Iris pigment epithelial cell (primary cell): ENCODE data around the gene PPP6R2.

Experiments
- DNase-seq: peaks from one replicate; pipeline ENCODE4 v3.0.0-alpha.2; 2011; ENCODE audit warnings: low read depth

The PPP6R2 gene, protein sequence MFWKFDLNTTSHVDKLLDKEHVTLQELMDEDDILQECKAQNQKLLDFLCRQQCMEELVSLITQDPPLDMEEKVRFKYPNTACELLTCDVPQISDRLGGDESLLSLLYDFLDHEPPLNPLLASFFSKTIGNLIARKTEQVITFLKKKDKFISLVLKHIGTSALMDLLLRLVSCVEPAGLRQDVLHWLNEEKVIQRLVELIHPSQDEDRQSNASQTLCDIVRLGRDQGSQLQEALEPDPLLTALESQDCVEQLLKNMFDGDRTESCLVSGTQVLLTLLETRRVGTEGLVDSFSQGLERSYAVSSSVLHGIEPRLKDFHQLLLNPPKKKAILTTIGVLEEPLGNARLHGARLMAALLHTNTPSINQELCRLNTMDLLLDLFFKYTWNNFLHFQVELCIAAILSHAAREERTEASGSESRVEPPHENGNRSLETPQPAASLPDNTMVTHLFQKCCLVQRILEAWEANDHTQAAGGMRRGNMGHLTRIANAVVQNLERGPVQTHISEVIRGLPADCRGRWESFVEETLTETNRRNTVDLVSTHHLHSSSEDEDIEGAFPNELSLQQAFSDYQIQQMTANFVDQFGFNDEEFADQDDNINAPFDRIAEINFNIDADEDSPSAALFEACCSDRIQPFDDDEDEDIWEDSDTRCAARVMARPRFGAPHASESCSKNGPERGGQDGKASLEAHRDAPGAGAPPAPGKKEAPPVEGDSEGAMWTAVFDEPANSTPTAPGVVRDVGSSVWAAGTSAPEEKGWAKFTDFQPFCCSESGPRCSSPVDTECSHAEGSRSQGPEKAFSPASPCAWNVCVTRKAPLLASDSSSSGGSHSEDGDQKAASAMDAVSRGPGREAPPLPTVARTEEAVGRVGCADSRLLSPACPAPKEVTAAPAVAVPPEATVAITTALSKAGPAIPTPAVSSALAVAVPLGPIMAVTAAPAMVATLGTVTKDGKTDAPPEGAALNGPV

DNA sequence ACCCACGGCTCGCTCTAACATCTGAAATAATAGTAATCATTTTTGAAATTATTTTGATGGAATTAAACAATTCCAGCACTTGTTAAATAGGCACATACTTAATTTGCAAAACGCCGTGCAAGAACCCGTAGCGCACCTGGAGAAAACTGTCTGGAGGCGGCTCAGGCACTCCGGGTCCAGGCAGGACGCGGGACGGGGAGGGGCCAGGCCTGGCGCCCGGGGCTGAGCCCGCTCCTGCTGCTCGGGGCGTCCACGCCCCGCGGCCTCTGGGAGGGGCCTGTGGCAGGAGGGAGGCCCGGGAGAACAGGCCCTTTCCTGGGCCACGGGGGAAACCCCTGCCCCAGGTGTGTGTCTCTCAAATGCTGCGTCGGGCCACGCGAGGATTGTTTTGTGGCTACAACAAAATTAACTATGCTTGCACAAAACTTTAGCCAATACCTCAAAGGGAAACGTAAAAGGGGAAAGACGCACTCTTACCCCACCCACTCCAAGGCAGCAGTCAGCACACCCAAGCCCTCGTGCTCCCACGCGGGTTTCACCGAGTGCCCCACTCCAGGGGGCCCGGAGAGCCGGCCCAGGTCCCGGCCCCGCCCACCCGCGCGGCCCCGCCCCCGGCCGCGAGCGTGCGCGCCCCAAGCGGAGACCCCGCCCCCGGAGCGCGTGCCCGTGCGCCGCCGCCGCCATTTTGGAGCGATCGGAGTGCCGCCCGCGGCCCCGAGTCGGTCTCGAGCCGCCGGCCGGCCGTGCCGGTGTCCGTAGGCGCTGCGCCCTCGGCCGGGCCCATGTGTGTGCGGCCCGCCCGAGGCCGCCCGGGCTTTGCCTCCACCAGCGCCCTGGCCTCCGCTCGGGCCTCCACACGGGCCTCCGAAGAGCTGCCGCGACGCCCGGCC, at the start of gene PPP6R2:
Gene PPP6R2, plus strand, starts transcription at position 677 of the 890 bp plus-strand sequence. CDS start 50,582 bp downstream, outside the sequence.
- DNase-seq, result peak; percentile 60

DNA sequence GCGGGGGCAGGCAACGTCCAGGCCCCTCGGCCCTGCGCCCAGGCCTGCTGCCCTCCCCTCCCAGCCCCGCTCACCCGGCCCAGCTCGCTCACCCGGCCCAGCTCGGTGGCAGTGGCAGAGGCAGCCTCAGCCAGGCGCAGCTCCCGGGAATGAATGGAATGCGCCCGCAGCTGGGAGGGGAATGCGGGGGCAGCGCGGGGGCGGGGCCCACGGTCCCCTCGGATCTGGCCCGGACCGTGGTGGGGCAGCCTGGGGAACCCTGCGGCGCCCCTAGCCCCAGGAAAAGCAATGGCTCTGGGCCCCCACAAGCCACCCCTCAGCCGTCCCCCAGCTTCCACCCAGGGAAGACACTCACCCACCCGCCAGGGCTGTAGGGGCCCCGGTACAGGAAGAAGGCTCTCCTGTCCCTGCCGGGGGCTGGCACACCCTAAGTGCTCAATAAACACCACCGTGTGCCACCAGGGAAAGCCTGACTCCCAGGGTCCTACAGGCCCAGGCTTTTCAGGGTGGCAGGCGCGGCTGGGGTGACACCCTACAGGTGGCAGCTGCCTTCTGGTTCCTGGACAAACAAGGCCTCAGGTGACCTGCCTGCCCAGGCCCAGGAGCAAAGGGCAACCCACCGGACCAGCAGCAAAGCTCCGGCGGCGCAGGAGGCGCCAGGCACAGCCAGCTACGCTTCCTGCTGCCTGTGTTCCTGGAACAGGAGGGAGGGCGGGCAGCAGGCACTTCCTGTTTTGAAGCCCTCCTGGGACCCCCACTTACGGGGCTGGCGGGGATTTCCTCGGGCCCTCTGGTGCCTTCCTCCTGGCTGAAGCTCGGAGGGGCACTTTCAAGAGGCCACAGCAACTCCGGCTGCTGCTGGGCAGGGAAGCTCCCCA, 49.4 kb upstream of the PPP6R2 start:
- peak; percentile 69 for DNase-seq

DNA sequence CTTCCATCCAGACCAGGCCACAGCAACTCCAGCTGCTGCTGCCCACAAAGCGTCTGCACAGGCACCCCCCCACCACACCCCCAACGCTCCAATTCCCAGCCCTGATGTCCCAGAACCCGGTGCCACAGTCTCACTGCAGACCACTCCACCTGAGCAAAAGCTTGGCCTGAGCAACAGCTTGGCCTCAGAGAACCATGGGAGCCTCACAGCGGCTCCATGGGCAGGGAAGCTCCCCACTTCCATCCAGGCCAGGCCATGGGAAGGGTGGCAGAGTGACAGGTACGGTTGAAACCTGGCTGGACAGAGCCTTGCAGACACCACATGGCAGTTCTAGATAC, 48.8 kb upstream of the PPP6R2 start:
- no peak for DNase-seq

DNA sequence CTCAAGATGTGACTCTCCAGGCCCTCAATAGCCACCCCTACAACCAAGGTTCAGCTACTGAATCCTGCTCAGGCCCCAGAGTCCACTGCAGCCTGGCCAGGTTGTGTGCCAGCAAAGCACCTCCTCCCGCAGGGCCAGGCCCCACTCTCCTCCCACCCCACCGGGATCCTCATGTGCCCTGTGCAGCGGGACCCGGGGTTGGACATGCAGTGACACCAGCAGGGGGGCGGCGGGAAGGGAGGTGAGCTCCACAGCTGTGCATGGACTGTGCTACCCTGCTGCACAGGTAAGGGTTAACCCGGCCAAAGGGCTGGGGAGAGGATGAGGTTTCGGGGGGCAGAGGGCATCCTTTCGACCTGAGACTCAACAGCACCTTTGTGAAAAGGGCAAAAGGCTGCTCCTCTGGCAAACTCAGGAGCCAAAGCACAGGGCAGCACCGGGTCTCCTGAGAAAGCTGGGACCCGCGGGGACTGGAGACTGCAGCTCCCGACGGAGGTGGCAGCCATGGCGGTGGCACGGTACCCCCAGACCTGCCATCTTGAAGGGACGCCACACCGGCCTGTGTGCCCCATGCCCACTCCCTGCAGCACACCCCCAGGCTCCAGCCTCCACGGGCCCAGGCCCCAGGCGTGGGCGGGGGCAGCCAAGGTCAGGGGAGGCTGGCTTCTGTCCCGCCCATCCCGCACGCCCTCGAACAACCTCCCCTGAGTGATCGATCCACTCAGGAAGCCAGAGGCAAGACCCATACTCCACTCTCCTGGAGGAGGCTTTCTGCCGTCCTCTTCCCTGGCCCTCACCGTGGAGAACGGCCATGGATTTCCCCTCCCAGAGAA, 46.3 kb upstream of the PPP6R2 start:
- DNase-seq, result no peak

DNA sequence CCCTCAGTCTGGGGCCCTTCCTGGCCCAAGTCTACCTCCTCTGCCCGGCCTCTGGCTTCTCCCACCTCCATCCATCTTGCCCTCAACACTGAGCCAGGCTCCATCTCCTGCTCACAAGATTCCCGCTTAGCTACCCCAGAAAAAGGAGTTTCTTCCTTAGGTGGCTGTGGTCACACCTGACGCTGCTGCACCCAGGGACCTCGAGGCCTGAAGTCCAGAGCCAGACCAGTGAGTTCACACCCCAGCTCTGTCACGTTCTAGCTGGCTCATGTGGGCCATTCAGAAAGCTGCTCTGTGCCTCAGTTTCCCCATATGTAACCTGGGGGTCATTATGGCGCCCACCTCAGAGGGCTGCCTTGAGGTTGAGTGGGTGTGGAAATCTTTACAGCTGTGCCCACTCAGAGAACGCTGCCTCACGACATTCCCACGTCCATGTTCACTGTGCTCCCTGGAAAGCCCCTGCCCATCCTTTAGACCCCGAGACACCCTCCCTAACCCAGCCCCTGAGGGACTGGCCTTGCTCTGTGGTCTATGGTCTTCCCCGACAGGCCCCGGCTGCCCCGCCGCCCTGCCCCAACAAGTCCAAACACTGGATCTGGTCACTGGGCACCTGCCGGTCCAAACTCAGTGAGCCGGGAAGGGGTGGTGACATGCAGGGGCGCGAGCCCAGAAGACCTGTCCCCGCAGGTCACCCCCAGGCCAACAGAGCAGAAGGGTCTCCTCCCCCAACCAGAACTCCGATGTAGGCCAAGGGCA, 45.4 kb upstream of the PPP6R2 start:
- DNase-seq, result no peak

DNA sequence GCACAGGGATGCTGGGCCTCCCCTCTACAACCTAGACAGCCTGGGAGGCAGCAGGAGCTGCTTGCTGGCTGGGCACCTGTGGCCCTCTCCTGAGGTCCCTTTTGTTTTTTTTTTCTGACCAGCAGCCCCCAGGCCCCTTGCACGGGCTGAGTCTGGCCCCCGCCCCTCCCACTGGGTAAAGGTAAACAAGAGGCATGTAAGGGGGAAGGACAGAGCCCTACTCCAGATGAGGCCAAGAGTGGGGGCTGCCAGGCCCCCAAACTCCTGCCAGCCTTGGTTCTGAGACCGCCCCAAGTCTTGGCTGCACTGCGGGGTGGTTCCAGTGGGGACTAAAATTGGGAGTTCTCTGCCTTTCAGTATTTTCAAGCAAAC, 44.9 kb upstream of the PPP6R2 start:
- no peak for DNase-seq

DNA sequence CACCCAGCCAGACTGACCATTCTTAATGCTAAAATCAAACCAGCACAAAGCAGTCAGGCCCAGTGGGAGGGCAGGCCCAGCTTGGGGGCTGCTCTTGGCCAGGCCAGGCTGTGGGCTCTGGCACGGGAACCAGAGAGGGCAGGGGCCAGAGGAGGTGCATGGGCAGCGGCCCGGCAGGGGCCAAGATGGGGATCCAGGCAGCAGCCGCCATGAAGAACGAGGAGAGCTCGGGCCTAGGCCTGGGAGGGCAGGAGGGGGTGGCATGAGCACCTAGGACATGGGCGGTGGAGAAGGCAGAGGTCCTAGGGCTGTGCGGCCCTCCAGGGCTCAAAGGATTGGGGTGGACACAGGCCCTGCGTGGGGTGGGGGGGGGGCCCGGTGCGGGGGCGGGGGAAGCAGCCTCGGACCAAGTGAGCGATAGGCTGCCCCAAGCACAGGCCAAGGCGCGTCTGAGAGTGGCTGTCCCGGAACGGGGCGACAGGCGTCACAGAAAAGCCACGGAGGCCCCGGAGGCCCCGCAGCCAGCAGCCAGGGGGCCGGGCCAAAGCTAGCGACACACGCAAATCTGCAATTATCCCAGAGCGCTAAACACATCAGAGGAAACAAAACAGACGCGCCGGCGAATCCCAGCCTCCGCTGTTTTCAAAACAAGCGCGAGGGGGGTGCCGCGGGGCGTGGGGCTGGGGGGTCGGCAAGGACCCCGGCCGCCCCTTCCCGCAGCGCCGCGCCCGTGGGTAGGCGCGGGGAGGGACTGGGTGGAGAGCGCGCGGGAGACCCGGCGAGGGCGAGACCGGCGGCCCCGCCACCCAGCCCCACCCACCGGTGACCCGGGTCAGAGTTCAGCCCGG, 44.0 kb upstream of the PPP6R2 start:
- no peak for DNase-seq

DNA sequence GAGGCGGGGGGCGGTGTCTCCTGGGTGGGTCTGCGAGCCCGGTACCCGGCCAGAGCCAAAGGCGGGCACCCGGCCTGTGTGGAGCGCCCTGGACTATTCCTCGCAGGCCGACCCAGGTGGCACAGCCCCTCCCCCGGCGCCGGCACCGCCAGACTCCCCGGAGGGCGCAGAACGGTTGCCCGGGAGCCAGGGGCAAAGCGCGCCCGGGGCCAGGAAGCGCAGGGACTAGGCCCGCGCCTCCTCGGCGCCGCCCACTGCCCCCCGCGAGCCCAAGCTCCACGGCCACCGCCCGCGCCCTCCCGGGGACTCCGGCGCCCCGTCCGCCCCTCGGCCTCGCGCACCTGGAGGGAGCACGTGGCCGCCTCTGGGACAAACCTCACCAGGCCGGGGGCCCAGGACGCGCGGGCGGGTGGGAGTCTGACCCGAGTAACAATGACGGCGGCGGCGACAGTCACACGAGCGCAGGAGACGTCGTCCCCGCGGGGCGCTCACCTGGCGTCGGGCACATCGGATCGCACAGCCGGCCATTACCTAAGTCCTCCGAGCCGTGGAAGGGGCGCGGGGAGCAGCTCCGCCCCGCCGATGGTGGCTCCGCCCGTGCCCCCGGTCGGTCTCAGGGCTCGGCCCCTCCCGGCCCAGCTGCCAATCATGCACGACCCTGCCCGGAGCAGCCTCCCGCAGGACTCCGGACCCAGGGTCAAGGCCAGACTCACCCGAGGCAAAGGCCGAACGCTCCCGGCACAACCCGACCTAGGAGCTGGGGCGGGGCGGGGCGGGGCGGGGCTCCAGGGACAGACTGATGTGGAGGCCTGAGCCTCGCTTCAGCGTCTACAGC, 43.1 kb upstream of the PPP6R2 start:
- no peak for DNase-seq

DNA sequence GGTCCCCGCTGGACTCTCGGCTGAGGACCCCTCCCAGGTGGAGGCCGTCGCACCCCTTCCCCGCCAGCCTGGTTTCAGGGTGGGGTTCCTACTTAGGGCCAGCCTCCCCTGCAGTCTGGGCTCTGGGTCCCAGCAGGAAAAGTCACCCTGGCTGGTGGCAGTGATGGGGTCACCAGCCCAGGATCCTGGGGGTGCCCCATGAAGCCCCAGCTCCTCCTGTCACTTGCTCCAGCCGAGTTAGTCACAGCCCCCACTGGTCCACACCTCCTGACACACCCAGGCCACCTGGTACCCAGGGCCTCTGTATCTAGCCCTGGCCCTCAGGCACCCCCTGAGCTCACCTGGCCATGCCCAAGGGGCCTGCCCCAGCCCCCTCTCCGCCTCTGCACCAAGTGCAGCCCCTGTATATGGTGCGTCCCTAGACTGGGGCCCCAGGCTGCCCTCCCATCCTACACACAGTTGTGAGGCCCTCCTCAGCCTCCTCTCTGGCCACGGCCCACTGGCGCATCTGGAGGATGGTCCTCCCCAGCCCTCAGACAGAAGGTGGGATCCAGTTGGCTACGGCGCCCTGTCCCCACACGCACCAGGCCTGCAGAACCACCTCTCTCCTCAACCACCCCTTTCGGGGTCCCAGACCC, 42.4 kb upstream of the PPP6R2 start:
- DNase-seq, result no peak

DNA sequence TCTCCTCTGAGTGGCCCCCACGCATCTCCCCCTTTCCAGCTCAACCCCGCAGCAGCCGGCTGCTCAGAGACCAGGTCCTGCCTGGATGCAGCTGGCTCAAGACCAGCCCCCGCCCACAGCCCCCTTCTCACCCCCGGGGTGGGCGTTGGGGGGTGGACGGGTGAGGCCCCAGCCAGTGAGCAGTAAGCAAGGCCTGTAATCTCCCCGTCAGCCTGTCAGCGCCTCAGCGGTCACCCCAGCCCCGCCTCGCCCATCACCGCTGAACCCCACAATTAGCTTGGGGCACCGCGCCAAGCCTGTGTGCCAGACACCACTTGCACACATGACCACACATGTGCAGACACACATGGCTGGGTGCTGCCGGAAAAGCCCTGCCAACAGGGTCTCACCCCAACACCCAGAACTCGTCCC, 41.5 kb upstream of the PPP6R2 start:
- no peak for DNase-seq

DNA sequence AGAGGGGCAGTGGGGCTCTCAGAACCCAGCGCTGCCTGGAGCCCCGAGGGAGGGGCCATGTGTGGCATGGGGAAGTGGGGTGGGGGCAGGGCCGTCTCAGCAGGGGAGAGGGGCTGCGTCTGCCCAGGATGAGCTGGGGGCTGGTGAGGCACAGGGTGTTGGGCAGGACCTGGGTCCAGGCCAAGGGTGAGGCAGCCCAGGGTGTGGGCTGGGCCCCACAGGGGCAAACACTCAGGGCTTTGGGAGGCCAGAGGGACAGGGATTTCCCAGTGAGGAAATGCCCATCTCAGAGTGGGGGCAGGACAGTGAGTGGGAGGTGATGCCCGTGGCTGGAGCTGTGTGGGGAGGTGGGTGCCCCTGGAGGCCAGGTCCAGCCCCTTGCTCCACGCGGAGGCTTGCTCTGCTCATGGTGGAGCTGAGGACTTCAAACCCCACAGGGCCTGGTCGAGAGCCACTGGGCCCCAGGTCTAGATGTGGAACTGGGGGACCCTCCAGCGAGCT, 41.0 kb upstream of the PPP6R2 start:
- no peak for DNase-seq

DNA sequence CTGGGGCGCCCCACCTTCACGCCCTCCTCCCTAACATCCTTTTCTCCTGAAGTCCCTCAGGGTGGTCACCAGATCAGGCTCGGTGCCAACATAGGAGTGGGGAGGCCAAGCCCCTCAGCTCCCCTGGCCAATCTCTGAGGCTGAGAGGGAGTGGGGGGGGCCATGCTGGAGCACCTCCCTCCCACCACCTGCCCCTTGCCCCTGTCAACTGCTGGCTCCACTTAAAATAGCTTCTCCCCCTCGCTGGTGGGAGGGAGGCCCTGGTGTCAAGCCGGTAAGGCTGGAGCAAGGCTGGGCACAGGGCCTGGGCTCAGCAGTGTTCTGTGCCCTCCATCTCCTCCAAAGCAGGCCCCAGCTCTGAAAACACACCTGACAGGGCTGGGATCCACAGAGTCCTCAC, 40.6 kb upstream of the PPP6R2 start:
- DNase-seq, result no peak

DNA sequence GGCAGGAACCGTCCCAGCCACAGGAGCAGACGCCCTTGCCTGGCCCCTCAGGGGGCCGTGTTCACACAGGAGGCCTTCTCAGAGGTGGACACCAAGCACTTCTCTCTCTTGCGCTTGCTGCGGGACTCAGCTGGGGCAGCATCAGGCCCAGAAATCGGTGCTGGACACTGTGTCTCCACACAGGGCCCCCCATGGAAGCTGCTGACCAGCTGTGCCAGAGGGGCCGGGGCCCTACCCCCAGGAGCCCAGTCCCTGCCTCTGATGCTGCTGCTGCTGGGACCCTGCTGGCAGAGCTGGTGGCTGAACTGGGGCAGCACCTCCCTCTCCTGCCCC, 39.6 kb upstream of the PPP6R2 start:
- DNase-seq, result no peak

DNA sequence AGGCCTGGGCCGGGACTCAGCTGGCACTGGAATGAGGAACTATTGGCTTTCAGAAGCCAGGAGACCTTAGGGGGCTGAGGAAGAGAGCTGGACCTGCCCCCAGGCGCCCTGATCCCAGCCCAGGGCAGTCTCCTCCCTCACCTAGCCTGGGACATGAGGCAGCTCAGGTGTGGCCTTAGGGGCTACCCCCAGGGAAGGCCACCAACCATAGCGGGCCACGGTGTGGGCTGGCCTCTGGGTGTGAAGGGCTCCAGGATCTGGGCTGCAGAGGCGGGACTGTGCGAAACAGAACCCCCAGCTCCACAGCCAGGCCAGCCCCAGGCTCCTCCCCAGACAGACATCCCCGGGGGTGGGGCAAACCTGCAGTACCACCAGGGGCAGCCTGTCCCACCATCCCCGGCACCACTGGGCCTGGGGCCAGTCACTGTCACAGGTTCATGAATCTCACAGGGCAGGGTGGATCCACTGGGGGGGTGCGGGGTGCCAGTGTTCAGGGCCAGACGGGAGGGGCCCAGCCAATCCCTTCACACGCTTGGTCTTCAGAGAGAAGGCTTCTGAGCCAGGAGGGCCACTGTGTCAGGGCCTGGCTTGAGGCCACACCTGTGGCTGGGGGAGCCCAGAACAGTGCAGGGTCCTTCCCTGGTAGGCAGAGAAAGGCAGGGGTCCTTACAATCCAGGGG, 39.1 kb upstream of the PPP6R2 start:
- no peak for DNase-seq

DNA sequence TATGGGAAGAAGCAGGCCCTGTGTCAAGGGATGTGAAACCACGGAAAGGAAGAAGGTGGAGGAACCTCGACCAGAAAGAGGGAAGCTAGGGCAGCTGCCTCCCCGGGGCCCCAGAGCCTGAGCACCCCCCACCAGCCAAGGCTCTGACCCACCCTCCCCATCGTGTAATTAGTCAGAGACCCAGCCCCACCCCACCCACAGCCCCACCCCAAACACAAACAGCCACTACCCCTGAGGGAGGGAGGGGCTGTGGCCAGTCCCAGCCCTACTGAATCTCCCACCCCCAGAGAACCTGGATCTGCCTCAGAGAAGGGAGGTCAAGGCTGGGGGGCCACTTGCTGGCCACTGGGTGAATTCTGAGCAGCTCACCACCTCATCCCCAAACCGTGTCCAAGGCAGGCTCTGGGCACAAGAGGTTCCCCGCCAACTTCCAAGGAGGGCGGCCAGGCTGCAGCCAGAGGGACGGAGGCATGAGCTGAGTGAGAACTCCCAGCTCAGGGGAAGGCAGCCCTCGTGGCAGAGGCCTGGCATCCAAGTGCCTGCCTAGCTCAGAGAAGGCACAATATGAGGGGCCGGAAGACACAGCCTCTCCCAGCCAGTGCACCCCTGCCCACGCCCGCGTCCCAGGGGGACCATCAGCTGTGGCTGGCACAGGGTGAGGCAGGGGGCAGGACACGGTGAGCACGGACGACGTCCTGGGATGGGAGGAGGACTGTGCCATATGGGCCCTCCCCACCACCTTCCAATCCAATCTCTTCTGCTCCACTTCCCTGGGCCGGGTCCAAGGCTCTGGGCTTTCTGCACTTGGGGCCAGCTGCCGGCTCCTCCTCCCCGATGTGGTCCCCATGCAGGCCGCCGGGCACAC, 38.4 kb upstream of the PPP6R2 start:
- no peak for DNase-seq
